HG03108 (cell line): Measurements from ENCODE around the gene TUBB1.
A peak's percentile ranks its signal among the peaks of the same experiment; 100 is the strongest.
"Not testable (repeated sequence)": the region's sequence is repeated elsewhere in the genome, so short reads cannot be mapped to it uniquely, and the experiment has no call there.

Experiments used
- ATAC-seq: cut with Tn5 transposase; IDR thresholded peaks from one replicate; pipeline ENCODE4 v1.9.1; 2021; ENCODE audit warnings: moderate library complexity; ENCODE audit not compliant: unreplicated experiment

The TUBB1 gene

GRCh38 chr20:59018817-59019216, 412 bp upstream of the TUBB1 start:
- ATAC-seq = no peak

GRCh38 chr20:59020938-59021551, 1.8 kb downstream of the TUBB1 start:
- ATAC-seq = no peak

GRCh38 chr20:59022754-59023153, 3.5 kb downstream of the TUBB1 start:
- no peak for ATAC-seq

DNA sequence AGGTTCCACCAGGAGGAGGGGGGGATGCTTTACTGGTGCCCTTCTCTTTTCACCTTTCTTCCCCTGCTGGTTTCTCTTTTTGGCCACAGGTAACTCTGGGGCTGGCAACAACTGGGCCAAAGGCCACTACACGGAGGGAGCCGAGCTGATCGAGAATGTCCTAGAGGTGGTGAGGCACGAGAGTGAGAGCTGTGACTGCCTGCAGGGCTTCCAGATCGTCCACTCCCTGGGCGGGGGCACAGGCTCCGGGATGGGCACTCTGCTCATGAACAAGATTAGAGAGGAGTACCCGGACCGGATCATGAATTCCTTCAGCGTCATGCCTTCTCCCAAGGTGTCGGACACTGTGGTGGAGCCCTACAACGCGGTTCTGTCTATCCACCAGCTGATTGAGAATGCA, 4.4 kb downstream of the TUBB1 start:
- no peak for ATAC-seq

- no peak for ATAC-seq
Observed at GRCh38 chr20:59024111-59024530, 4.9 kb downstream of the TUBB1 start.

GRCh38 chr20:59025086-59025485, 5.9 kb downstream of the TUBB1 start:
- no peak for ATAC-seq

GRCh38 chr20:59025511-59025910, 6.3 kb downstream of the TUBB1 start:
- ATAC-seq = no peak

GRCh38 chr20:59026904-59027740, 7.9 kb downstream of the TUBB1 start:
- no peak for ATAC-seq

DNA sequence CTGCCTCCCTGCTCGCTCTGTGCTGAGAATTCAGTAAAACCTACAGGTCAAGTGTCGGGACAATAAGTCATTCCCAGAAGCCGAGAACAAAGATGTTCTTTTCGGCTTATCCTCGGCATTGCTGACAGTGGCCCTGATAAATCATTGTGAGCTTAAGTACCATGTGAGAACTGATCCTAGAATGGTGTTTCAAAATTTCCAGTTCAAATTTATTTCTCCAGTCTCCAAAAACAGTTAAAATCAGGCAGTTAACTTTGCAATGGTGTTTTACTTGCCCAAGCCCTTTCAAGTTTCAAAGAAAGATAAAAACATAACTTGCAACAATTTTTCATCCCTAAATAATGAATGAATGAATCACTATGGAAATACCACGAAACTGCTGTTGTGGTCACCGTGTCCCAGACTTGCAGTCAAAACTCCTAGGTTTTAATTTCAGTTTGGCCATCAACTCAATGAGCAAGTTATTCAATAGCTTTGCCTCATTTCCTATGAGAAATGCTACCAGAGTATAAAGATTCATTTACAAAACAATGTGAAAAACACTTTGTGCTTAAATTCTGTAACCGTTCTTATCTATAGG, 8.6 kb downstream of the TUBB1 start:
- ATAC-seq = no peak

DNA sequence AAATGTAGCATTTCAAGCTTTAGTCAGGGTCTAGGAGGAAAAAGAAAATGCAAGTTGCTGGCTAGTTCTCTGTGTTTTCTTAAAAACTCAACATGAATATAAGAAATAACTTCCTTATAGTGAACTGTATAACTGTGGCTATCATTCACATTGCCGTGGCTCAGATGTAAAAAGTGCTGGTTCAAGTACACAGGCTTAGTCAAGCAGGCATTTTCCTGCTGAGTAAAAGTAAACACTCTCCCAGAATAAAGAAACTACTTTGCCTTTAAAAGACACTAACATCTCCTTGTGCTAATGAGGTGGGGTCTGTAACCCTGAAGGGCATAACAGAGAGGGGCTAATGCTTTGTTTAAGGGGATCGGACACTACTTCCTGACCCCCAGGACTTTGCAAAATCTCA, 9.6 kb downstream of the TUBB1 start:
- ATAC-seq = no peak

DNA sequence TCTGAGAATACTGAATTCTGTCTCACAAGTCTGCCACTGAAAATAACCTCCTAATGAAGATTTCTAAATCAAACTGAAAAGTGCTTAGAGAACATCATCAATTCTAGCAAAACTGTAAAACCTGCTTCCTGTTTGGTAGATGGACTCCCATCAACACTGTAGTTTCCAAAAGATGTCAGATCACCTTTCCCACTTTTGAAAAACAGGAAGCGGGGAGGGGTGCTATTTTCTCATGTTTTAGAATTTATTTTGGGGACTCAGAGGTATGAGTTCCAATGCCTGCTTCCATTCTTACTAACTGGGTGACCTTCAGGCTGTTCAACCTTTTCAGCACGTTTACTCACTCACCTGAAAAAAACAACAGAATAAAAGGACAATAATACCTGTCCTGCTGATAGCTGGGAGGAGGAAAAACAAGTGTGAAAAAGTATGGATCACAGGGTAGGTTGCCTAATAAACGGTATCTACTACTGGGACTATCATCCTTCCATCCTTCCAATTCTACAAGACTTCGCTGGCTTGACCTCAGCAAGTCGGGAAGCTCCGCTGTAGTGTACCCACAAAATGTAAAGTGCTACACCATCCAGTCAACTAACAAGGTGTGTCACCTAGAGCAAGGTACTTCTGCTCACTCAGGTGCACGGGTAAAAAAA, 11.8 kb downstream of the TUBB1 start:
- ATAC-seq = no peak

GRCh38 chr20:59031564-59032022, 12.4 kb downstream of the TUBB1 start:
- no peak for ATAC-seq

DNA sequence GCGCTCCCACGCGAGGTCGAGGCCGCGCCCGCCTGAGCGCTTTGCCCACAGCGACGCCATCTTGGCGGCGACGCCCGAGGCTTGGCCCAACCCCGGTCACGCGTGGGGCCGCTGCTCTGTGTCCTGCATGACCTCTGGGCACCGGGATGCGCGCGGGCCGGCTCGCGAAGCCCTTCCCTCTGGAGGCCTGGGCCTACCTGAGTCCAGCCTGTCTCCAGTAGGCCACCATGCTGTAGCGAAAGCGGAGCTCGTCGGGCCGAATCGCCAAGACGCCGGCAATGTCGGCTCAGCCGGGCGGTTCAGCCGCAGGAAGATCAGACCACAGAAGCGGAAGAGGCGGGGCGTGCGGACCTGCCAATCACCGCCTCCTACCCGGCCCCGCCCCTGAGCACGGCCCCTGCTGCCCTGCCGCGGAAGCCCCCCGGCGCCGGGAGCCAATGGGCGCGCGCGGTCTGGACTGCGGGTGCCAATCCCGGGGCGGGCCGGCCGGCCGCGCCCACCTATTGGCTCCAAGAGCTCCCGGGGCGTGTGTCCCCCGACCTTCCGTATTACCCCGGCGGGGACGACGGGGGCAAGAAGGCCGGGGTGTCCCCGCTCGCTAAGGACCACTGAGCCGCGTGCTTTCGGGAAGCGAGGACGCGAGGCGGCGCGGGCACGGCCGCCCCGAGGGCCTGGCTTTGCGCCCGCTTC, 12.9 kb downstream of the TUBB1 start, which contains the start of gene ATP5F1E:
Gene ATP5F1E, minus strand, starts transcription at position 313 of the 690 bp plus-strand sequence. Its CDS starts 84 bp downstream, at position 229.
- ATAC-seq = peak; percentile 95

GRCh38 chr20:59032713-59033059, 13.5 kb downstream of the TUBB1 start:
- no peak for ATAC-seq

GRCh38 chr20:59033093-59033492, 13.9 kb downstream of the TUBB1 start:
- no peak for ATAC-seq

GRCh38 chr20:59033616-59034165, 14.5 kb downstream of the TUBB1 start:
- no peak for ATAC-seq

GRCh38 chr20:59035381-59035780, 16.2 kb downstream of the TUBB1 start:
- ATAC-seq = no peak

GRCh38 chr20:59037386-59037785, 18.2 kb downstream of the TUBB1 start:
- ATAC-seq = no peak

DNA sequence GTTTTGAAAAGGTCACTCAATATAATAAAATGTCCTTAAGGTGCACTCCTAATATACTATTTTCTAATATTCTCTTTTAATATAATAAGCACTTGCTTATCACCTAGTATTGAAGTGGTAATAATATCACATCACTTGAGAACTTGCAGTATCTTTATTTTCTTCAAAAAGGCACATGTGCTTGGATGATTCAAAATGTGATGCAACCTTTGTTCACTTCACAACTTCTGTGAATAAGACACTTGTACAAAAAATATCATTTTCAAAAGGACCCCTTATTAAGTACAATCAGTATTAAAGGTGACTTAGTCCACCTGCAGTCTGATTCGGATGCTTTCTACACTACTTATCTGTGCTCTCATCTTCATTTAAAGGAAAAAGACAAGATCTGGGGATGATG, 20.0 kb downstream of the TUBB1 start:
- no peak for ATAC-seq

DNA sequence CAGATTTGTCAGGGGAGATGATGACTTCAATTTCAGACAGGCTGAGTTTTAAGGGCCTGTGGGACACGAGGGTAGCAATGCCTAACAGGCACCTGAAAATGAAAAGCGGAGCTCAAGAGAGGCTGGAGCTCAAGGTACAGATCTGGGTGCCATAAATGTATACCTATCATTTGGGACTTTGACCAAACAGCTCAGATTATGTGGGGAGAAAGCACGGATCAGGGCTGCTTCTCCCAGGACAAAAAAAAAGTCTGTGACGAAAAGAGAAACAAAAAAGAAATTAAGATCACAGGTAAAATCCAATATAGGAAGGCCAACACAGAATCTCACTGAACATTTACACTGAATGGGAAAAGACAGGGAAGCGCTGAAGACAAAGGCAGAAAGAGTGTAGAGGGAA, 21.4 kb downstream of the TUBB1 start:
- no peak for ATAC-seq

- ATAC-seq = not testable (repeated sequence)
Observed at GRCh38 chr20:59041487-59041886, 22.3 kb downstream of the TUBB1 start.
